SW 1271 (cell line): Measurements from ENCODE around the gene GPR42.
"Not testable (repeated sequence)": the region's sequence is repeated elsewhere in the genome, so short reads cannot be mapped to it uniquely, and the experiment has no call there.

Experiments used
- DNase-seq, 2 experiments: peaks; one replicate each; lab custom pipeline; 2025; lab: John Stamatoyannopoulos, UW

GPR42 gene

GRCh38 chr19:35396240-35396885 lies 25.5 kb downstream of the GPR42 start:
- no peak for DNase-seq

- DNase-seq, result no peak
Measured at GRCh38 chr19:35397064-35397463, 26.2 kb downstream of the GPR42 start.

DNA sequence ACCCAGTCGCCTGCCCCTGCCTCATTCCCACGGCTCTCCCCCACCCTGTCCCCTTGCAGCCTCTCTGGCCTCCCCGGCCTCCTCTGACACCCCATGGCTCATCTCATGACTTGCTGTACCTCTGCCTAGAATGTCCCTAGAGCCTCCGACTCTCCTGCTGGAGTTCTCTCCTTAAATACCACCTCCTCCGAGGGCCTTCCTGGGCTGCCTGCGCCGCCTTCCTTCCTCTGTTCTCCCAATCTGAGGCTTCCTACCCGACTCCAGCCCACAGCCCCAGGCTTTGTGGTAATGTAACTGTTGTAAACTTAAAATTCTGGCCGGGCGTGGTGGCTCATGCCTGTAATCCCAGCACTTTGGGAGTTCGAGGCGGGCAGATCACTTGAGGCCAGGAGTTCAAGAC lies 27.7 kb downstream of the GPR42 start:
- DNase-seq, result no peak

GRCh38 chr19:35399231-35399630 lies 28.4 kb downstream of the GPR42 start:
- DNase-seq, result no peak

DNA sequence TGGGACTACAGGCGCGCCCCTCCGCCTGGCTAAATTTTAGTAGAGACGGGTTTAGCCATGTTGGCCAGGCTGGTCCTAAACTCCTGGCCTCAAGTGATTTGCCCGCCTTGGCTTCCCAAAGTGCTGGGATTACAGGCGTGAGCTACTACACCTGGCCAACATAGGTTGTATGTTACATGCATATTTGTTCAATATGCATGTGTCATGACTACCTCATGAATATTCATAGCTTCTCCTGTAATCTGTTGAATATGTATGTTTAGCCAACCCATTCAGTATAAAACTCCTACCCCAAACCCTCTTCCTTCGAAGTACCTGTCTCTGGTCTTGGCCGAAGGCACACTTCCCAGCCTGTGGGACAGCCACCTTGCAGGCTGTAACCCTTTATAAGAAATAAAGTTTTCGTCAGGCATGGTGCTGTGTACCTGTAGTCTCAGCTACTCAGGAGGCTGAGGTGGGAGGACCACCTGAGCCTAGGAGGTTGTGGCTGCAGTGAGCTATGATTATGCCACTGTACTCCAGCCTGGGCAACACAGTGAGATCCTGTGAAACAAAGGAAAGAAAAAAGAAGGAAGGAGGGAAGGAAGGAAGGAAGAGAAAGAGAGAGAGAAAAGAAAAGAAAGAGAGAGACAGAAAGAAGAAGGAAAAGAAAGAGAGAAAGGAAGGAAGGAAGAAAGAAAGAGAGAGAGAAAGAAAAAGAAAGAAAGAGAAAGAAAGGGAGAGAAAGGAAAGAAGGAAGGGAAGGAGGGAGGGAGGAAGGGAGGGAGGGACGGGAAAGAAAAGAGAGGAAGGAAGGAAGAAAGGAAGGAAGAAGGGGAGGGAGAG lies 29.3 kb downstream of the GPR42 start:
- no peak for DNase-seq

DNA sequence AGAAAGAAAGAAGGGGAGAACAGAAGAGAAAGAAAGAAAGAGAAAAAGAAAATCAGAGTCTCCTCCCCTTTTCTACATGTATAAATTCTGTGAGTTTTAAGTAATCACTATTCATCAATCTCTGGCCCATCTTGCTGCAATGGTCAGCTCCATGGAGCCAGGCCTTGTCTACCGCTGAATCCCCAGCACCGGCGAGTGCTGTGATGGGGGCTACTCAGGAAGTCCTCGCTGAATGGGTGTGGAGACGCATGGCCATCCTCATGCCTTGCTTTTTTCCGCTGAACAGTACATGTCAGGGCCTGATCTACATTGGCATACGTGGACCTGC lies 29.9 kb downstream of the GPR42 start:
- no peak for DNase-seq

- not testable (repeated sequence) for DNase-seq
Measured at GRCh38 chr19:35401416-35401815, 30.5 kb downstream of the GPR42 start.

DNA sequence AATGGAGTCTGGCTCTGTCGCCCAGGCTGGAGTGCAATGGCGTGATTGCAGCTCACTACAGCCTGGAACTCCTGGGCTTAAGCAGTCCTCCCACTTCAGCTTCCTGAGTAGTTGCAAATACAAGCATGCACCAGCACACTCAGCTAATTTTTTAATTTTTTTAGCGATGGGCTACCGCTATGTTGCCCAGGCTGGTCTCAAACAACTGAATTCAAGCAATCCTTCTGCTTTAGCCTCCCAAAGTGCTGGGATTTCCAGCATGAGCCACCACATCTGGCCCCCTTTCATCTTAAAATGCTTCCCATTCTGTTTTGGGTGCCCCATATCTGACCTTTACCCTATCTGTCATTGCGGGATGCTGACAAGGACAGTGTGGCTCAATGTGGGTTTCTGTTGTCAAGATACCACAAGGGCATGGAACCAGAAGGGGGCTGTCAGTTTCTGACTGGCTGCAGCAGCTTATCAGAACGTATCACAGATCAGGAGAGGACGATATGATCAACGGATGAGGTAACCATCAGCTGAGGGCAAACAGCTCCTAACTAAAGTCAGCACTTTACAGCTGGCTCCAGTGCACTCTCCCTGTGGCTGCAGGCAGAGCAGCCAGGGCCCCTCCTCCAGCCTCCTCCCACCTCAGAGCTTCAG lies 32.4 kb downstream of the GPR42 start:
- DNase-seq, result no peak

DNA sequence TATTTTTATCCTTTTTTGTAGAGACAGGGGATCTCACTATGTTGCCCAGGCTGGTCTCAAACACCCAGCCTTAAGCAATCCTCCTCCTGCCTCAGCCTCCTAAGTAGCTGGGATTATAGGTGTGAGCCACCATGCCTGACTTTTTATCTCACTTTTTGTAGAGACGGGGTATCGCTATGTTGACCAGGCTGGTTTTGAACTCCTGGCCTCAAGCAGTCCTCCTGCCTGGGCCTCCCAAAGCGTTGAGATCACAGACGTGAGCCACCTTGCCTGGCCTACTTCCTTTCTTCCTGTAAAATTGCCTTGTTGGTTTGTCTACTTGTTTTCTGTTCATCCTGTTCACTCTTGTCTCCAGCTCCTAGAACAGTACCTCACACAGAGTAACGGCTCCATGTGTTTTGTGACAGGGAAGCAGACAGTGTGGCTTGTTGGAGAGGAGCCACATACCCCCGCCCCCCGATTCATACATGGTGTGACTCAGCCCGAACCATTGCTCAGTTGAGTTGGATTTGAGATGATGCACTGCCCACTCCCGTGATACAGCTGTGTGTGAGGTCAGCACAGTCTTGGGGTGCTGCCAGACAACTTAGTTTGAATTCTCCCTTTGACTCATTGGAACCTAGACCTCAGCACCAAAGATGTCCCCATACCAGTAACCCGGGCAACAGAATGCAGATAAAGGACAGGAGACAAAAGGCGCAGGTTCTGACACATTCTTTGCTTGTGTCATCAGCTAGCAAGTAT lies 34.2 kb downstream of the GPR42 start:
- DNase-seq, result peak in 1 of 2 experiments; percentile 15

GRCh38 chr19:35407619-35408018 lies 36.8 kb downstream of the GPR42 start:
- no peak for DNase-seq

DNA sequence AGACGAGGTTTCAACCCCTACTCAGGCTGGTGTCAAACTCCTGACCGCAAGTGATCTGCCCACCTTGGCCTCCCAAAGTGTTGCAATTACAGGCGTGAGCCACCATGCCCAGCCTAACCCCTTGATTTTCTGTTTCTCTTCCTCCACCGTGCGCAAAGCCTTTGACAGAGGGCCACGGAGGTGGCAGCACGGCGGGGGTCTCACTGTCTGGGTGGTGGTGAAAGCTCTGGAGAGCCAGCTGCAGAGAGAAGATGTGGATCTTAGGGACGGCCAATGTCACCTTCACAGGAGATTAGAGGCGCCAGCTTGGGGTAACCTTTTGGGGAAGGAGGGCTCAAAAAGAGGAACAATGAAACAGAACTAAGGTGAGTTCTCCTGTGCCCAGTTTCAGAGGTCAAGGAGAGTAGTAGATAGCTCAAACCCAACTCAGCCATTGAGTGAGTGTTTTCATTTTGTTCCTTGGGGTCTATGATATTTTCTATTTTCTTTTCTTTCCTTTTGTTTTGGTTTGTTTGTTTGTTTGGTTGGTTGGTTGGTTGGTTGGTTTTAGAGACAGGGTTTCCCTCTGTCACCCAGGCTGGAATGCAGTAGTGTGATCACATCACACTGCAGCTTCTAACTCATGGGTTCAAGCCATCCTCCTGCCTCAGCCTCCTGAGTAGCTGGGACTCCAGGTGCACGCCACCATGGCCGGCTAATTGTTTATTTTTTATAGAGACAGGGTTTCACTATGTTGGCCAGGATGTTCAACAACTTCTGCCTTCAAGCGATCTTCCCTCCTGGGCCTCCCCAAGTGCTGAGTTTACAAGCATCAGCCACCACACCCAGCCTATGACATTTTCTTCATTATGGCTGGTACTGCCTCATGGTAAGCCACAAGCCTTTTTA lies 37.7 kb downstream of the GPR42 start:
- no peak for DNase-seq

- no peak for DNase-seq
Measured at GRCh38 chr19:35409191-35409590, 38.3 kb downstream of the GPR42 start.

- no peak for DNase-seq
Measured at GRCh38 chr19:35410487-35410886, 39.6 kb downstream of the GPR42 start.

DNA sequence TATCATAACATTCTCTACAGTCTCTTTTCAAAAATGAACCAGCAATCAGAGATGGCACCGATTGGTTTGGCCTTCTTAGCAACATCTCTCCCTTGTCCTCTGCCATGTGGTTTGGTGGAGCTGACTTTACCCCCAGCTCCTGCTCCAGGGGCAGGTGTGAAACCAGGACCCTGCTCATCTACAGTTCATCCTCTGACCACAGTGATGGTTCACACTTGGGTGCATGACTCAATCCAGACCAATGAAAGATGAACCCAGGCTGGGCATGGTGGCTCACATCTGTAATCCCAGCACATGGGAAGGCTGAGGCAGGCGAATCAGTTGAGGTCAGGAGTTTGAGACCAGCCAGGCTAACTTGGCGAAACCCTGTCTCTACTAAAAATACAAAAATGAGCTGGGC lies 43.6 kb downstream of the GPR42 start:
- DNase-seq, result no peak

DNA sequence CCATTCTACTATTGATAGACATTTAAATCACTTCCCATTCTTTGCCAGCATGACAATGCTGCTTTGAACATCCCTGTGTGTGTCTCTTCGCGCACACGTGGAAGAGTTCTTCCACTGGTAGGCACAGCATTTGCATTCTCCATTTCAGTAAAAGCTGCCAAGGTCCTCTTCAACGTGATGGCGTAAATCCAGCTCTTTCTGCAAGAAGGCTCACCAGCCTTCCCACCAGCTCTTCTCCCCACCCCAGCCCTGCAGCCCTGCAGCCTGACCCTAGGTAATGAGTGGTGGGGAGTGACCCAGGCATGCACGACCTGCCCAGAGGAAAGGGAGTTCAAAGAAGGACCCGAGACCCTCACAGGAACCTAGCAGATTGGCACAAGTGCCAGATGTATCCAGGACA lies 45.5 kb downstream of the GPR42 start:
- no peak for DNase-seq

DNA sequence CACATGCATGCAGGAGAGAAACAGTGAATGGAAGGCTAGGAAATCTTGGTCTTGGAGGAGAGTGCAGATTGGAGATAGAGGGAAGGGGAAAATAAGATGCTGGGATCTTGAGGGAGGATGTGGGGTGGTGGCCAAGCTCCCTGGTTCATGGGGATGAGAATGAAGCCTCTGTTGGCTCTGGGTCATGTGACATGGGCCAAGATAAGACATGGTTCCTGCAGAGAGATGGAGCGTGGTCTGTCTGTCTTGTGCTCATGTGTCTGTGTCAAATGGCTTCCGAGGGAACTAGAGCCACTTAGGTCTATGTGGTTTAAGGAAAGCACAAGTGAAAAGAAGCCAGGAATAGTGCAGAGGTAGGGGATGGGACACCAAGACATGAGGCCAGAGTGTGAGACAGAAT lies 46.4 kb downstream of the GPR42 start:
- no peak for DNase-seq

- no peak for DNase-seq
Measured at GRCh38 chr19:35417713-35418534, 47.1 kb downstream of the GPR42 start.

DNA sequence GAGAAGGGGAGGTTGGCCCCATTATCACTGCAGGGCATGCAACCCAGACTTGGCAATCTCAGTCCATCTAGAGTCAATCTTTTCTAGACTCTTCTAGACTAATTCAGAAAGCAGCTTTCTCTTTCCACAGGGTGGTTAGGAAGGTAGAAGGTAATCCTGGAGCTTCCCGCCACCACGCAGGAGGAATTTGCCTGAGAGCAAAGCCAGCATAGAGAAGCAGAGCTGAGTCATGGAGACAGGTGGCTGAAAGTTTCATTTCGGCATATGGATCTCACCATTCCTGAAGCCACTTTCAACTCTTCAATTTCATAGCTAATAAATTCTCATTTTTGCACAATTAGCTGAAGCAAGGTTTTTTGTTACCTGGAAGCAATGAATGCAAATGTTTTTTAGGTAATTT lies 48.2 kb downstream of the GPR42 start:
- DNase-seq, result no peak

DNA sequence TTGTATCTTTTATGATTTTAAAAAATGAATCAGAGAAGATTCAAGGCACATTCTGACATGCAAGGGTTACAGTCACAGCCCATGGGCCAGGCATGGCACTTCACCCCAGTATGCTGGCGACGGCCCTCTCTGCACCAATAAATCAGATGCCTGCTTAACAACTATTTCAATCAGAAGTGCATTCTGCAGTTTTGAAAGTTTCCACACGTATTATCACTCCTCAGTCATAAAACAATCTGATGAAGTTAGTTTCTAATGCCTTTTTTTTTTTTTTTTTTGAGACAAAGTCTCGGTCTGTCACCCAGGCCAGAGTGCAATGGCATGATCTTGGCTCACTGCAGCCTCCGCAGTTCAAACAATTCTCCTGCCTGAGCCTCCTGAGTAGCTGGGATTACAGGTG lies 48.9 kb downstream of the GPR42 start:
- DNase-seq, result no peak

- no peak for DNase-seq
Measured at GRCh38 chr19:35421362-35421761, 50.5 kb downstream of the GPR42 start.
